Caki2 (cell line): ENCODE measurements around the gene MACC1. TPM values are rescaled to one million over a fixed set of nuclear protein-coding genes. Genes with fewer than 3 reads are reported as not detected.
A peak's percentile ranks its signal among the peaks of the same experiment; 100 is the strongest.
"Not testable (repeated sequence)": the region's sequence is repeated elsewhere in the genome, so short reads cannot be mapped to it uniquely, and the experiment has no call there.

Source experiments
- DNase-seq: peaks from one replicate; pipeline ENCODE4 v3.0.0-alpha.2; 2015; ENCODE audit warnings: low read depth
- in situ Hi-C: cut with HindIII; loops from 2 replicates; pipeline ENCODE4 v1.10.0; 2016; ENCODE audit warnings: low sequenced_read_pairs, low pct_unique_long_range_greater_than_20kb, mixed read lengths
- total RNA-seq: library from RNA; depleted of rRNA; stranded (reverse); fragments of >200 nt; shearing (Covaris generic); gene quantifications from 2 replicates; pipeline ENCODE4 v1.2.3, GENCODE V29; 2014; ENCODE audit warnings: low replicate concordance

MACC1 gene
- total RNA-seq, 1 experiment from 2014 or later: not detected

DNA sequence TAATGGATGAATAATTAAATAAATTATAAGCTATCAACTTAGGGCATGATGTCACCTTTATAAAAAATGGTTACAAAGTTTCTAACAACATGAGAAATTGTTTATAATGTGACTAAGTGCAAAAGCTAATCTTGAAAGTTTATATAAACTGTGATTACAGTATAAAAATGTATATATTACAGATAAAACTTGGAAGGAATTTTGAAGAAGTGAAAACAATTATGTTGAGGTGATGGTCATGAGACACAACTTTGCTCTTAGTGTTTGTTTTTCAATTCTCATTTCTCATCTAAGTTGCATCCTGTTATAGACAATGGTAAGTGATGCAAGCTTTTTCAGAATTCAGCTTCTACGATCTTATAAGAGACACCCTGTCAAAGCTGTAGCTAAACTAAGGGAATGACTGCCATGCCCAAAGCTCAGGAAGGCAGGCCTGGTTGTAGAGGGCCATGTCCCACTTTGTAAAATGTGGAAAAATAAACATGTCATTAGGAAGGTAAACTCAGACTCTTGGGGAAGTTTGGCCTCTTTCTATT is 23.9 kb downstream of the MACC1 start:
- DNase-seq: peak; percentile 19
- in situ Hi-C loops: no loop called here

- in situ Hi-C loops: no loop called here
- no peak for DNase-seq
Measured at GRCh38 chr7:20191391-20191869, 25.8 kb downstream of the MACC1 start.

GRCh38 chr7:20190560-20191390 is 26.4 kb downstream of the MACC1 start:
- DNase-seq: no peak
- in situ Hi-C loops: no loop called here

DNA sequence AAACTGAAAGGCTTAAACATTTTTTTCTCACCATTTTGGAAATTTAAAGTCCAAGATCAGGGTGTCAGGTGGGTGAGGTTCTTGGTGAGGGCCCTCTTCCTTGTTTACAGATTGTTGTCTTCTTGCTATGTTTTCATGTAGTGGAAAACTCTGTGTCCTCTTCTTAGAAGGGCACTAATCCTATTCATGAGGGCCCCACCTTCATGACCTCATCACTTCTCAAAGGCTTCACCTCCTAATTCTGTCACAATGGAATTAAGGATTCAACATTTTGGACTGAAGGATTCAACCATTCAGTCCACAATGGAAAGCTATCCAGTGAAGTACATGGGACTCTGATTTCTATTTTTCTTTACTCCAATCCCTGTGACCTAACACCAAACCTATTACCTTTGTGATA is 27.3 kb downstream of the MACC1 start:
- no peak for DNase-seq
- in situ Hi-C loops: no loop called here

GRCh38 chr7:20188567-20188966 is 28.6 kb downstream of the MACC1 start:
- in situ Hi-C loops: no loop called here

GRCh38 chr7:20187850-20188249 is 29.3 kb downstream of the MACC1 start:
- DNase-seq: not testable (repeated sequence)

More at GRCh38 chr7:20188567-20188966, 28.6 kb downstream of the MACC1 start:
- no peak for DNase-seq

GRCh38 chr7:20185988-20186387 is 31.2 kb downstream of the MACC1 start:
- in situ Hi-C loops: no loop called here

More at GRCh38 chr7:20187850-20188249, 29.3 kb downstream of the MACC1 start:
- in situ Hi-C loops: not testable (repeated sequence)

GRCh38 chr7:20183086-20183485 is 34.1 kb downstream of the MACC1 start:
- no peak for DNase-seq

More at GRCh38 chr7:20185988-20186387, 31.2 kb downstream of the MACC1 start:
- DNase-seq: no peak

DNA sequence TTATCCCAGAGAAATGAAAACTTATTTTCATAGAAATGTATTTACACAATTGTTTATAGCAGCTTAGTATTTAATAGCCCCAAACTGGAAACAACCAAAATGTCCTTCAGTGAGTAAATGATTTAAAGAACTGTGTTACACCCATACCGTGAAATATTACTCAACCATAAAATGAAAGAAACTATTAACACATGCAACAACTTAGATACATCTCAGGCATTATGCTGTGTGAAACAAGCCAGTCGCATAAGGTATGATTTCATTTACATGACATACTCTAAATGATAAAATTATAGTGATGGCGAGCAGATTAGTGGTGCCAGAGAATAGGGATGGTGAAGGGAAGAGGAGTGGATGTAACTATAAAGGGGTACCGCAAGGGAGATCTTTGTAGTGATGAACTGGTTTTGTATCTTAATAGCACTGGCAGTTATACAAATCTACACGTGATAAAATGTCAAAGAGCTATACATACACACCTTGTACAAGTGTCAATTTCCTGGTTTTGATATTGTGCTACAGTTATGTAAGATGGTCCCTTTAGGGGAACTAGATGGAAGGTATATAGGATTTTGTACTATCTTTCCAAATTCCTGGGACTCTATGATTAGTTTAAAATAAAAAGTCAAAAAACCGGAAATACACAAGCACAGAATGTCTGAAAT is 40.5 kb downstream of the MACC1 start:
- in situ Hi-C loops: no loop called here
- DNase-seq: no peak

More at GRCh38 chr7:20183086-20183485, 34.1 kb downstream of the MACC1 start:
- in situ Hi-C loops: no loop called here

DNA sequence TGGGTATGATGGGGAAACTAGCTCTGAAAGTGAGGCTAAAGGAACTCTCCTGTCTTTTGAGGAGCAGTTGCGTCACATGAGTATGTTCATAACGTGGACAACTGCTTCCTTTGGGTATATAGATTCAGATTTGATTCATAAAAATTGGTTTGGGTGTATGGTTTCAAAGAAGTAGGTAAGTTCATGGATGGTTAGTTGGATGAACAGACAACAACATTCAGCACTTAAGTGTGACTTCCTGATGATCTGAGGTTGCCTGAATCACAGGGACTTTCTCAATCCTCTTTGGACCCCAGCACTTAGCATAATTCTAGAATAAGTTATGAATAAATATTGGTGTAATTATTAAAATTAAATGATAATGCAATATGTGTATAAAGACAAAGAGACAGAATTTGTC is 43.4 kb downstream of the MACC1 start:
- in situ Hi-C loops: no loop called here
- DNase-seq: no peak

- in situ Hi-C loops: no loop called here
Measured at GRCh38 chr7:20172736-20173334, 44.3 kb downstream of the MACC1 start.

DNA sequence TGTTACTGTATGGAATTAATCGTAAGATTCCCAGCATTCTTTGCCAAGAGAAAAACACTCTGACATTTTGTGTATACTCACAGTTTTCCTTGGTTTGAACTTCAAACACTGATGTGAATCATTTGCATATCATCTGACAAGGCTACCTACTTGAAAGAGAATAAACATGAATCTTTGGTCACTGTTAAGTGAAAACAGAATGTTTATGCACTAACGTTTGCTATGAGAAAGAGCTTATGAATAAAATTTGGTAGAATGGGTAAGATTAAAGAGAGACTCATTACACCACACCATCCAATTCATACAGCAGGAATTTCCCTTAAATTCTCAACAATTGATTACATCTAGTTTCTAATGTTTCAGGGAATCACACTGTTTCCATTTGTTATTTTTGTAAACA is 46.6 kb downstream of the MACC1 start:
- in situ Hi-C loops: no loop called here
- no peak for DNase-seq

More at GRCh38 chr7:20172736-20173334, 44.3 kb downstream of the MACC1 start:
- peak; percentile 67 for DNase-seq

GRCh38 chr7:20165146-20165510 is 52.1 kb downstream of the MACC1 start:
- no peak for DNase-seq
- in situ Hi-C loops: no loop called here

- in situ Hi-C loops: no loop called here
- DNase-seq: no peak
Measured at GRCh38 chr7:20164425-20165145, 52.6 kb downstream of the MACC1 start.

DNA sequence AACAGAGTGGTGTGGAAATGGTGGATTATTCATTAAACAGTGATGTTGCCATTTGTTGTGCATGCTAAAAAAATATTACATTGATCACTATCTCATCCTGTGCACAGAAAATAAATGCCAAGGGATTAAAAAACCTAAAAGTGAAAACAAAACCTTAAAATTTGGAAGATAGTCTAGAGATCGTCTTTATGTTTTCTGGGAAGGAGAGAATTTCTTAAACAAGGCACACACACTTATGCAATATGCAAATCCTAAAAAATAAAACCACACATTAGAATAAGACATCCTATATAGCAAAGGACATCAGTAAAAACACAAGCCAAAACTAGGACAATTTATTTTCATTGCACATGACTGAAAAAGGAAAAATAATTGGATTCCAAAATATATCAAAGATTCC is 54.5 kb downstream of the MACC1 start:
- in situ Hi-C loops: no loop called here

DNA sequence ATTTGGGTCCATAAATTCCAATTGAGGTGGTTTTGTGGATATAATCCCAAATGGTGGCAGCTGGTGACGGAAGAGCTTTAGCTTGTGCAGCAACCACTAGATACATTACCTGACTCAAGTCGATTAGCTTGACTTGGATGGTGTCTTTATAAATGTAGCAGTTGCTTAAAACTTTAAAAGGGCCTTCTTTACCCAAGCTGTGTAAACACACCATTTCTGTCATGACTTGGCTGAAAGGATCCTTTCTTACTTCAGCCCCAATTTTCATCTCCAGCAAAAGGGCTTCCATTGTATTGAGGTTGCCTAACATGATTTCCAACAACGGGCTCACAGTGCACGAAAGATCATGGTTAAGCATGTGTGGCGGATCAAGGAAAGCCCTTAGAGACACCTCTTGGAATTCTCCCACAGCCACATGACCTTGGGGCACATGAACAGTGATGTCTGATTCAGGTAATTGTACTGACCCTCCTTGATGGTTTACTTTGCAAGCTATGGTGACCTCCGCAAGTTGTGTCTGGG is 57.9 kb downstream of the MACC1 start:
- no peak for DNase-seq
- in situ Hi-C loops: no loop called here

More for the DNA sequence above, 54.5 kb downstream of the MACC1 start:
- DNase-seq: no peak

DNA sequence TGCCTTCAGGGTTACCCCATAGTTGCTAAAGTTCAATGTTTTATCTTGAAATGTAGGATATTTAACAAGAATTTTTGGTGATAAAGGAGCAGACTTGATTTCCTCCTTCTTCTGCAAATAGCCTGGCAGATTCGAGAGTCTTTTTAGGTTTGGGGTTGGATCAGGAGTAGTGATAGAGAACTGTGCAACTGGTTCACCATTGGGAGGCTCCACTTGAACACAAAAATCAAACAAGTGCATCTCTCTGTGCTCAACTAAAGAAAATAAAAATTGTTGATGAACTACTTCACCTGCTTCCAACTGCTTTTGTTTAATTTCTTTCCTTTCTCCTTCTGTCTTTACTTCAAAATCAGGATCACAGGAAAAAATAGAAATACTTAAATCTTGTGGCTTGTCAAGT is 58.5 kb downstream of the MACC1 start:
- DNase-seq: no peak
- in situ Hi-C loops: no loop called here

DNA sequence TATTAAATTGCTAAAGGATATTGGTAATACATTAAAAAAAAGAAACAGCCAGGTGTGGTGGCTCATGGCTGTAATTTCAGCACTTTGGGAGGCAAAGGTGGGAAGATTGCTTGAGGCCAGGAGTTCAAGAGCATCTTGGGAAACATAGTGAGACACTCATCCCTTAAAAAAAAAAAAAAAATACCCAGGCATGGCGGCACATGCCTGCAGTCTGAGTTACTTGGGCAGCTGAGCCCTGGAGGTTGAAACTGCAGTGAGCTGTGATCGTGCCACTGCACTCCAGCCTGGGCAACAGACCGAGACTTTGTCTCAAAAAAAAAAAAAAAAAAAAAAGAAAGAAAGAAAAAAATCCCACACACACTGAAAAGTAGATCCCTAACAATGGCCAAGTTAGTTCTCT is 59.7 kb downstream of the MACC1 start:
- in situ Hi-C loops: no loop called here
- peak; percentile 18 for DNase-seq
